Liver (tissue), 9 donors: ENCODE results near the gene NCKIPSD. TPM values are rescaled to one million over a fixed set of nuclear protein-coding genes. Genes with fewer than 3 reads are reported as not detected.

Source experiments
- DNase-seq: peaks from one replicate; pipeline ENCODE4 v3.0.0-alpha.2; 2017; ENCODE audit warnings: low spot score
- H3K27ac ChIP-seq, 2 donors: one replicate each; pipeline ENCODE4 v1.7.0; 2013; ENCODE audit warnings: inconsistent platforms in 2 of 2, low read length in 2 of 2, control low read depth in 1 of 2, low read depth in 1 of 2, mild to moderate bottlenecking in 1 of 2
- H3K27me3 ChIP-seq, 4 donors: one replicate each; pipeline versions ENCODE4 v1.6.1 to v1.7.0; 2013; ENCODE audit warnings: low read length in 3 of 4, inconsistent platforms in 1 of 4, mild to moderate bottlenecking in 1 of 4, moderate library complexity in 1 of 4; ENCODE audit not compliant: control insufficient read depth in 4 of 4, insufficient read depth in 4 of 4
- H3K36me3 ChIP-seq, 4 donors: one replicate each; pipeline versions ENCODE4 v1.6.1 to v1.7.0; 2013; ENCODE audit warnings: low read length in 3 of 4, mild to moderate bottlenecking in 3 of 4, low read depth in 1 of 4, moderate library complexity in 1 of 4; ENCODE audit not compliant: control insufficient read depth in 4 of 4, insufficient read depth in 3 of 4
- H3K4me1 ChIP-seq, 4 donors: one replicate each; pipeline versions ENCODE4 v1.6.1 to v1.7.0; 2013; ENCODE audit warnings: low read length in 3 of 4, mild to moderate bottlenecking in 3 of 4, moderate library complexity in 1 of 4; ENCODE audit not compliant: control insufficient read depth in 4 of 4, insufficient read depth in 4 of 4
- H3K4me3 ChIP-seq, 3 donors: one replicate each; pipeline versions ENCODE4 v1.6.1 to v1.7.0; 2013; ENCODE audit warnings: low read length in 3 of 3, control low read depth in 1 of 3, low read depth in 1 of 3, mild to moderate bottlenecking in 1 of 3
- H3K9ac ChIP-seq, 2 donors: one replicate each; pipeline ENCODE4 v1.7.0; 2013; ENCODE audit warnings: low read length in 2 of 2, mild to moderate bottlenecking in 2 of 2, moderate library complexity in 2 of 2, control low read depth in 1 of 2, low read depth in 1 of 2
- H3K9me3 ChIP-seq, 4 donors: one replicate each; pipeline versions ENCODE4 v1.6.1 to v1.7.0; 2013; ENCODE audit warnings: low read length in 3 of 4; ENCODE audit not compliant: control insufficient read depth in 4 of 4
- FOXA2 ChIP-seq: IDR thresholded peaks from 2 replicates; pipeline ENCODE4 v1.6.1; 2016; ENCODE audit warnings: antibody characterized with exemption
- GABPA ChIP-seq, 2 donors: IDR thresholded peaks in 1 of 2; conservative IDR thresholded peaks in 1 of 2; 2 replicates each; pipeline ENCODE4 v1.6.1; 2016; ENCODE audit warnings: antibody characterized with exemption in 2 of 2, mild to moderate bottlenecking in 1 of 2, moderate library complexity in 1 of 2
- HNF4A ChIP-seq, 2 donors: conservative IDR thresholded peaks; 2 replicates each; pipeline ENCODE4 v1.6.1; 2016; ENCODE audit warnings: antibody characterized with exemption in 2 of 2, mild to moderate bottlenecking in 2 of 2
- HNF4G ChIP-seq: IDR thresholded peaks from 2 replicates; pipeline ENCODE4 v1.6.1; 2016; ENCODE audit warnings: antibody characterized with exemption
- JUND ChIP-seq, 2 donors: IDR thresholded peaks; 2 replicates each; pipeline ENCODE4 v1.6.1; 2016; ENCODE audit warnings: antibody characterized with exemption in 2 of 2
- NR2F2 ChIP-seq: IDR thresholded peaks from 2 replicates; pipeline ENCODE4 v1.6.1; 2016; ENCODE audit warnings: antibody characterized with exemption
- RAD21 ChIP-seq, 2 donors: IDR thresholded peaks; 2 replicates each; pipeline ENCODE4 v1.6.1; 2016; ENCODE audit warnings: antibody characterized with exemption in 2 of 2, mild to moderate bottlenecking in 2 of 2
- REST ChIP-seq: IDR thresholded peaks from 2 replicates; pipeline ENCODE4 v1.6.1; 2016; ENCODE audit warnings: antibody characterized with exemption, mild to moderate bottlenecking
- RXRA ChIP-seq, 2 donors: IDR thresholded peaks; 2 replicates each; pipeline ENCODE4 v1.6.1; 2017 to 2018; ENCODE audit warnings: antibody characterized with exemption in 2 of 2, mild to moderate bottlenecking in 1 of 2
- SP1 ChIP-seq: IDR thresholded peaks from 2 replicates; pipeline ENCODE4 v1.6.1; 2018; ENCODE audit warnings: antibody characterized with exemption, mild to moderate bottlenecking
- TAF1 ChIP-seq: conservative IDR thresholded peaks from 2 replicates; pipeline ENCODE4 v1.6.1; 2016; ENCODE audit warnings: antibody characterized with exemption, mild to moderate bottlenecking
- YY1 ChIP-seq: IDR thresholded peaks from 2 replicates; pipeline ENCODE4 v1.6.1; 2016; ENCODE audit warnings: antibody characterized with exemption, mild to moderate bottlenecking
- ZBTB33 ChIP-seq: IDR thresholded peaks from 2 replicates; pipeline ENCODE4 v1.6.1; 2016; ENCODE audit warnings: antibody characterized with exemption
- WGBS: extraction: QIAGEN DNeasy Blood & Tissue Kit; methylation state at CpG from one replicate; pipeline ENCODE4 v1.1.7; 2013; 5-methylcytosine and 5-hydroxymethylcytosine counted together
- polyA plus RNA-seq, 2 donors: library from polyadenylated mRNA; stranded (reverse) in 1 of 2; unstranded in 1 of 2; fragments of 200-250 nt in 1 of 2; fragments of >200 nt in 1 of 2; fragmentation: Nextera tagmentation in 1 of 2; extraction: Ambion mirVana in 1 of 2; gene quantifications; one replicate each; pipeline versions ENCODE4 v1.2.1 to v1.2.3, GENCODE V29; 2013 to 2015
- total RNA-seq, 2 donors: library from RNA; depleted of rRNA; stranded (reverse); fragments of >200 nt; gene quantifications; one replicate each; pipeline ENCODE4 v1.2.3, GENCODE V29; 2014
- TF ChIP-seq, protein P1 (sequence below): IDR thresholded peaks from 2 replicates; pipeline ENCODE4 v1.6.1; 2016; ENCODE audit warnings: antibody characterized with exemption
- TF ChIP-seq, protein P2 (sequence below): fragments of 150-350 bp; IDR thresholded peaks from 2 replicates; pipeline ENCODE4 v1.5.1; 2017; ENCODE audit warnings: improper control_type of control experiment, low read depth, low read length; ENCODE audit not compliant: missing input control
- donor health status: healthy.
- donor health status: healthy.
- donor health status: healthy.
- donor health status: healthy.
- donor health status: healthy.

Gene NCKIPSD
- total and polyA plus RNA-seq, 4 donors: 5.9 to 12.9 (median 8.7) TPM

DNA sequence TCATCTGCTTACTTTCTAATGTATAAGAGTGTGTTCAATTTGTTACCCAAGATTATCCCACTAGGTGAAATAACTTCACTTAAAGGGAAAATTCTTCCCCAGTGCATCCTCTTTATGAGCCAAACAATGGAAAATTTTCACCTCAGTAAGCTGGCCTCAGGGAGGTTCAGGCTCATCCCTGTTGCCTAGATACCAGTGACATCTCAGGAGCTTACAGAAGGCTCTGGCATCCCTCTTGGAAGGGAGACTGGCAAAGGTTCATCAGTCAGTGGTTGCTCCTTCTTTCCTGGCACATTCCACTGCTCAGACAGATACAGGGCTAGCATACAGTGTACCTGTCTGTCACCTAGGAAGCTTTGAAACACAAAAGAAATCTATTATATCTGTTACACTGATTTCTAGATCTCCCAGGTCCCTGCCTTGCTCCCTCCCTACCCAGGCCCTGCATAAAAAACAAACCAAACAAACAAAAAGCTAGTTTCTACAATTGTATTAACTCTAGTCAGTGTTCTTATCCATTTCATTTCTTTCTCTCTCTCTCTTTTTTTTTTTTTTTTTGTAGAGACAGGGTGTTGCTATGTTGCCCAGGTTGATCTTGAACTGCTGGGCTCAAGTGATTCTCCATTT lies 29.6 kb upstream of the NCKIPSD start:
- TF ChIP-seq JUND (IDR thresholded peaks at IDR 0.05) (no peak), RXRA (IDR thresholded peaks at IDR 0.05) (no peak), SP1 (no peak), HNF4A (conservative IDR thresholded peaks at IDR 0.05) (no peak), NR2F2 (no peak), ZBTB33 (no peak), FOXA2 (no peak), REST (no peak), HNF4G (no peak), TAF1 (no peak)
- TF ChIP-seq, protein P1, sequence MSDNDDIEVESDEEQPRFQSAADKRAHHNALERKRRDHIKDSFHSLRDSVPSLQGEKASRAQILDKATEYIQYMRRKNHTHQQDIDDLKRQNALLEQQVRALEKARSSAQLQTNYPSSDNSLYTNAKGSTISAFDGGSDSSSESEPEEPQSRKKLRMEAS: no peak
- TF ChIP-seq, protein P2, sequence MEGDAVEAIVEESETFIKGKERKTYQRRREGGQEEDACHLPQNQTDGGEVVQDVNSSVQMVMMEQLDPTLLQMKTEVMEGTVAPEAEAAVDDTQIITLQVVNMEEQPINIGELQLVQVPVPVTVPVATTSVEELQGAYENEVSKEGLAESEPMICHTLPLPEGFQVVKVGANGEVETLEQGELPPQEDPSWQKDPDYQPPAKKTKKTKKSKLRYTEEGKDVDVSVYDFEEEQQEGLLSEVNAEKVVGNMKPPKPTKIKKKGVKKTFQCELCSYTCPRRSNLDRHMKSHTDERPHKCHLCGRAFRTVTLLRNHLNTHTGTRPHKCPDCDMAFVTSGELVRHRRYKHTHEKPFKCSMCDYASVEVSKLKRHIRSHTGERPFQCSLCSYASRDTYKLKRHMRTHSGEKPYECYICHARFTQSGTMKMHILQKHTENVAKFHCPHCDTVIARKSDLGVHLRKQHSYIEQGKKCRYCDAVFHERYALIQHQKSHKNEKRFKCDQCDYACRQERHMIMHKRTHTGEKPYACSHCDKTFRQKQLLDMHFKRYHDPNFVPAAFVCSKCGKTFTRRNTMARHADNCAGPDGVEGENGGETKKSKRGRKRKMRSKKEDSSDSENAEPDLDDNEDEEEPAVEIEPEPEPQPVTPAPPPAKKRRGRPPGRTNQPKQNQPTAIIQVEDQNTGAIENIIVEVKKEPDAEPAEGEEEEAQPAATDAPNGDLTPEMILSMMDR: no peak
- no peak overlapping the region for H3K9ac ChIP-seq
- H3K4me1 ChIP-seq: peaks cover 0 to 22% (median 13%) of the 10 kb centered on the region in 4 donors
- no peaks in the 10 kb centered on the region for H3K9me3 ChIP-seq
- H3K27me3 ChIP-seq: no peaks in the 10 kb centered on the region
- H3K36me3 ChIP-seq: peaks cover 0 to 11% (median 4%) of the 10 kb centered on the region in 4 donors
- H3K27ac ChIP-seq: no peak overlapping the region
- no peak overlapping the region for H3K4me3 ChIP-seq
- no peak for DNase-seq

DNA sequence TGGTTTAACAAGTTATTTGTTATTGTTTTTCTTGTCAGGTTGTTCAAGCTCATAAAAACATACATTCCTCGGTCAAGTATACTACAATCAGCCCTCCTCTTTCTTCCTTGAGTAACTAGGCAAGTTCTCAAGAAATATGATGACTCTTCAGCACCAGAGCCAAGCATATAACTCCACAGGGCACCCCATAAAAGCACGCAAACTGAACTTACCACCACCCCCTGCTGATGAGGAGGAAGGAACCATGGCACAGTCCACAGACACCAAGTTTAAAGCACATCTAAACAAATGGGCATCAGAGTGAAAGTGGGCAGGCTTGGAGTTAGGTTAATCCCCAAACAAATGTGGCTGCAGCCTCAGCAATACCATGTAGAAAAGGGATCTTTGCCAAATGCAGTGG lies 26.0 kb upstream of the NCKIPSD start:
- H3K9me3 ChIP-seq: no peaks in the 10 kb centered on the region
- H3K36me3 ChIP-seq: peaks cover 4 to 23% (median 7%) of the 10 kb centered on the region in 4 donors
- H3K9ac ChIP-seq: no peak overlapping the region
- H3K4me3 ChIP-seq: no peak overlapping the region
- H3K27me3 ChIP-seq: no peaks in the 10 kb centered on the region
- DNase-seq: no peak
- peaks cover 0 to 22% (median 12%) of the 10 kb centered on the region in 4 donors for H3K4me1 ChIP-seq
- 91% methylated on average over 2 of the region's 2 CpGs for WGBS
- H3K27ac ChIP-seq: no peak overlapping the region
- TF ChIP-seq YY1 (no peak), REST (no peak), HNF4G (no peak), GABPA (IDR thresholded peaks at IDR 0.05 in 1 of 2, conservative IDR thresholded peaks at IDR 0.05 in 1 of 2) (no peak), RAD21 (IDR thresholded peaks at IDR 0.05) (no peak), ZBTB33 (no peak), NR2F2 (no peak), JUND (IDR thresholded peaks at IDR 0.05) (no peak), FOXA2 (no peak), RXRA (IDR thresholded peaks at IDR 0.05) (no peak)
- TF ChIP-seq, protein P2: no peak
